Measurements from ENCODE around the gene TXNRD1.
A peak's percentile ranks its signal among the peaks of the same experiment; 100 is the strongest.

The TXNRD1 gene

DNA sequence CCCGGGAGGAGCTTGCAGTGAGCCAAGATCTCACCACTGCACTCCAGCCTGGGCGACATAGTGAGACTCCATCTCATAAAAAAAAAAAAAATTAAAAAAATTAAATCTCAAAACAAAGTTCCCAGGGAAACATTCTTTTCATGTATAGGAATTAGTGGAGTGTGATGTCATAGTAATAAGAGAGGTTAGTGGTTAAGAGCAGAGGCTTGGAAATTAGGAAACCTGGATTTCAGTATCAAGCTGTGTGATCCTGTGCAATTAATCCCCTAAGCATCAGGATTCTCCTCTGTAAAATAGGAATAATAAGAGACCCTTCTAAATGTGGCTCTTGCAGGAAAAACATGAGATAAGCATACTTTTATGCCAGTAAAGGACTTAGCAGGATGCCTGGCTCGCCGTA, 3.1 kb upstream of the TXNRD1 start:
- H3K27ac ChIP-seq, result no peak overlapping the region
- TF ChIP-seq, protein P1, sequence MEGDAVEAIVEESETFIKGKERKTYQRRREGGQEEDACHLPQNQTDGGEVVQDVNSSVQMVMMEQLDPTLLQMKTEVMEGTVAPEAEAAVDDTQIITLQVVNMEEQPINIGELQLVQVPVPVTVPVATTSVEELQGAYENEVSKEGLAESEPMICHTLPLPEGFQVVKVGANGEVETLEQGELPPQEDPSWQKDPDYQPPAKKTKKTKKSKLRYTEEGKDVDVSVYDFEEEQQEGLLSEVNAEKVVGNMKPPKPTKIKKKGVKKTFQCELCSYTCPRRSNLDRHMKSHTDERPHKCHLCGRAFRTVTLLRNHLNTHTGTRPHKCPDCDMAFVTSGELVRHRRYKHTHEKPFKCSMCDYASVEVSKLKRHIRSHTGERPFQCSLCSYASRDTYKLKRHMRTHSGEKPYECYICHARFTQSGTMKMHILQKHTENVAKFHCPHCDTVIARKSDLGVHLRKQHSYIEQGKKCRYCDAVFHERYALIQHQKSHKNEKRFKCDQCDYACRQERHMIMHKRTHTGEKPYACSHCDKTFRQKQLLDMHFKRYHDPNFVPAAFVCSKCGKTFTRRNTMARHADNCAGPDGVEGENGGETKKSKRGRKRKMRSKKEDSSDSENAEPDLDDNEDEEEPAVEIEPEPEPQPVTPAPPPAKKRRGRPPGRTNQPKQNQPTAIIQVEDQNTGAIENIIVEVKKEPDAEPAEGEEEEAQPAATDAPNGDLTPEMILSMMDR (IDR thresholded peaks at IDR 0.05), result no peak
- no peak for TF ChIP-seq ZFX (IDR thresholded peaks at IDR 0.05; ENCODE audit: borderline replicate concordance)

DNA sequence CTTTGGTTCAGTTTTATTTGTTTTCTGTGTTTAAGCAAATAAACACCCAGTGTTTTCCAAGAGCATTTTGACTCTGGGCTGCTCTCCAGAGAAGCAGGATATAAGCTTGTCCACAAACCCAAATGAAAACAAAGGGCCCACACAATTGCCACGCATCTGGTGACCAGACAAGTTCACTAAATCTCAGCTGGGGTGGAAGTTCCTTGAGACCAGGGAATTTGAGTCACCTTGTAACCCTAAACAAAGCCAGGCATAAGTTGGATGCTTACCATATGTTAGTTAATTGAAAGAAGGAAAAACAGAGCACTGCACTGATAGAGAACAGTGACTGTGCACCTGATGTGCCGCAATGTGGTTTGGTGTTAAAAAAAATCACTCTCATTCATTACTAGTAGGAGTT, 1.6 kb upstream of the TXNRD1 start:
- TF ChIP-seq, protein P1 (IDR thresholded peaks at IDR 0.05), result no peak
- TF ChIP-seq ZFX (IDR thresholded peaks at IDR 0.05; ENCODE audit: borderline replicate concordance), result no peak
- peak overlapping the region; percentile 75 for H3K27ac ChIP-seq

DNA sequence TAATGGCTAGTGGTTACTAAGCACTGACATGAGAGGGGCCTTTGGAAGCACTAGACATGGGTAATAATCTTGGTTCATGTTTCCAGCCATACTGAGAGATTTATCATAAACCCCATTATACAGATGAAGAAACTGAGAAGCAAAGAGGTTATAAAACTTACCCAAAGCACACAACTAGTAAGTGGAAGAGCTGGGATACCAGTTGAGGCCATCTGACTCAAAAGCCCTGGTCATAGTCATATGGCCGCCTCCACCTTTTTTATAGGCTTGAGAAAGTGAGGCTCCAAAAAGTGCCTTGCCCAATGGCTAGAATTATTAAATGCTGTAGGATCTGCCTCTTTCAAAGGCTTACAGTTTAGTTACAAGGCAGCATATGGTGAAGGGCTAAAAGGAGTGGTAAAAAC, 944 bp downstream of the TXNRD1 start:
- H3K27ac ChIP-seq, result no peak overlapping the region
- TF ChIP-seq ZFX (IDR thresholded peaks at IDR 0.05; ENCODE audit: borderline replicate concordance), result no peak
- TF ChIP-seq, protein P1 (IDR thresholded peaks at IDR 0.05), result no peak

DNA sequence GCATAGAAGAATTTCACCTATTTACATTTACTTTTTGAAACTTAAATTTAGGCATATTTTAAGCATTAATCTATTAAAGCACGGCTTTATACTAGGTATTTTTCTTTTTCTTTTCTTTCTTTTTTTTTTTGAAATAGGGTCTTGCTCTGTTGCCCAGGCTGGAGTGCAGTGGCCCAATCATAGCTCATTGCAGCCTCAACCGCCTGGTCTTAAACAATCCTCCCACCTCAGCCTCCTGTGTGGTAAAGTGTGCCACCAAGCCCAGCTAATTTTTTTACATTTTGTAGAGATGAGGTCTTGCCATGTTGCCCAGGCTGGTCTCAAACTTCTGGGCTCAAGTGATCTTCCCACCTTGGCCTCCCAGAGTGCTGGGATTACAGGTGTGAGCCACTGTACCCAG, 2.9 kb downstream of the TXNRD1 start:
- peak overlapping the region; percentile 92 for H3K27ac ChIP-seq

DNA sequence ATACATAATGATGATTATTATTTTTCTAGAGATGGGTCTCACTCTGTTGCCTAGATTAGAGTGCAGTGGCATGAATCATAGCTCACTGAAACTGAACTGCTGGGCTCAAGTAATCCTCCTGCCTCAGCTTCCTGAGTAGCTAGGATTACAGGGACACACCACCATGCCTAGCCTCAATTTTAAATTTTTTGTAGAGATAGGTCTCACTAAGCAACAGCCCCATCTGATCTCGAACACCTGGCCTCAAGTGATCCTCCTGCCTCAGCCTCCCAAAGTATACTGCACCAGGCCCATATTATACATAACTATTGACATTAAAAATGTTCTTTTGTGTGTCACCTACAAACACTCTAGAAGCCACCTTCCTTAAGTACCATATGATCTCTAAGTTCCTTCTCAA, 3.4 kb downstream of the TXNRD1 start:
- H3K27ac ChIP-seq, result peak overlapping the region; percentile 92
- TF ChIP-seq, protein P1 (IDR thresholded peaks at IDR 0.05), result no peak
- TF ChIP-seq ZFX (IDR thresholded peaks at IDR 0.05; ENCODE audit: borderline replicate concordance), result no peak

DNA sequence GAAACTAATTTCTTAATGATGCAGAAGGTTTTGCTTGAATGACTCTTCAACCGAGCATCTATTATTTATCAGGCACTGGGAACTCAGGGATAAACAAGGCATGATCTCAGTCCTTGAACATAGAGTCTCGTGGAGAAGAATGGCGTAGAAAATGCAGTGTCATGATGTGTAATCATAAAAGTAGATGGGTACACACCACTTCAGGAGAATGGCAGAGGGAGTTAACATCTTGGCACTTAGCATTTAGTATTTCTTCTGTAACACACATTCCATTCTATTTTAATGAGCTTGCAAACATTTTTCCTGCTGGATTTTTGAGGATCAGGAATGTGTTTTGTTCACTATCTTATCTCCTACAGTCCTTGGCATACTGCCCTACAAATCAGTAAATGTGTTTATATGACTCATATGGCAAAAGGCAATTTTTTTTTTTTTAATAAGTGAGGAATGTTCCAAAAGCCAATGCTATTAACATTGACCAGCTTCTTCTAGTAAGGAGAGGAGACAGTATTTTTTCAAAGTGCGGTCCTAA, 3.8 kb downstream of the TXNRD1 start:
- peak overlapping the region; percentile 92 for H3K27ac ChIP-seq
- TF ChIP-seq, protein P1 (IDR thresholded peaks at IDR 0.05), result no peak
- TF ChIP-seq ZFX (IDR thresholded peaks at IDR 0.05; ENCODE audit: borderline replicate concordance), result no peak

DNA sequence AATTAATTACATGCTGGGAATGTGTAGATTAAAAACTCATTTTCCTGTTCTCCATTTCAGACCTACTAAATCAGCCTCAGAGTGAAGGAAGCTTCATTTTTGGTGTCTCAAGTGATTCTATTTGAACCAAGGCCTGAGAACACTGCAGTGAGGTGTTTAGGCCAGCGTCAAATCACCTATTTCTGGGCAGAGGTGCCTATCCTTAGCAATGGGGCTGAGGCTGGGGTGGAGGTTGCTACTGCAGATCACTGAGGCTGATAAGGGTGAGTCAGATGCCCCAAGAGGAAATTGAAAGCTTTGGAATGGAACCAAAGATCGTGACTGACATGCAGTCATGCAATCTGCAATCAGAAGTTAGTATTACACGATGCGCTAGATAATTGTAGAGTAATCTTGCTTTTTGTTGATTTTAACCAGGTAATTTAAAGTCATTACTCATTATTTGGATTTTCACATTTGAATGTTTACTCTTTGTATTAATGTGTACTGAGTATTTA, 4.4 kb downstream of the TXNRD1 start:
- H3K27ac ChIP-seq, result peak overlapping the region; percentile 92

More for the DNA sequence above, 4.4 kb downstream of the TXNRD1 start:
- TF ChIP-seq, protein P1 (IDR thresholded peaks at IDR 0.05), result no peak
- no peak for TF ChIP-seq ZFX (IDR thresholded peaks at IDR 0.05; ENCODE audit: borderline replicate concordance)
